HG02798 (cell line): ENCODE data around the gene EXOC4.
"Not testable (repeated sequence)": the region's sequence is repeated elsewhere in the genome, so short reads cannot be mapped to it uniquely, and the experiment has no call there.

Experiments
- ATAC-seq: cut with Tn5 transposase; IDR thresholded peaks from one replicate; pipeline ENCODE4 v1.9.1; 2021; ENCODE audit warnings: mild to moderate bottlenecking; ENCODE audit not compliant: unreplicated experiment, poor library complexity

The EXOC4 gene

GRCh38 chr7:133310232-133310862 is 57.5 kb downstream of the EXOC4 start:
- no peak for ATAC-seq

DNA sequence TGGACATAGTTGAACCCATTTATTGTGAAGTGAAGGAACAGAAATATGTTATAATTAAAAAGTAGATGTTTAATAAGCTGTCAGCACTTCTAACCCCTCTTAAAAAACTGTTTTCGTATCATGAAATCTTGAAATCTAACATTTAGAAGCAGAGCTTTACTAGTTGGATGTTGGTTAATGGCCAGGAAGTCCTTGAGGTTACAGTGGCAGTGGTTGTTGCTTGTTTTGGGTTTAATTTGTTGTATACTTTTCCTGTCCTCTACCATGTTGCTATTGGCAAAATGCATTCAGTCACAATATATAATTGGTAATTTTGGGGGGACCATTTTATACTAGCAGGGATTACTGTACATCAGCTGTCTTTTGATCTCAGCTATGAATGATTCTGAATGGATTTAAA is 60.7 kb downstream of the EXOC4 start:
- no peak for ATAC-seq

- no peak for ATAC-seq
Measured at GRCh38 chr7:133314084-133314483, 61.2 kb downstream of the EXOC4 start.

GRCh38 chr7:133315332-133316040 is 62.6 kb downstream of the EXOC4 start:
- no peak for ATAC-seq

DNA sequence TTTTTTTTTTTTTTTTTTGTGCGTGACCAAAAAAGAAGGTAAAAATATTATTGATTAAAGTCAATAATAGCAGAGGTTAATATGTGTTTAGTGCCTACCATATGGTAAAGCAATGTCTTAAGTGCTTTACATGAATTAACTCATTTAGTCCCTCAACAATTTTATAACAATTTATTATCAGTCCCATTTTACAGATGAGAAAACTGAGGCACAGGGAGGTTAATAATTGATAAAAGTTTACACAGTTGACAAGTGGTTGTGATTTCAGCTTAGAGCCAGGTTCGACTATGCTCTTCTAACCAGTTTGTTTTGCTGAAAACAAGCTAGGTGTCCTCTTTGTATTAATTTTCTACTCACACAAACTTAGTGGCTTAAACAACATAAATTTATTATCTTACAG is 67.0 kb downstream of the EXOC4 start:
- ATAC-seq: no peak

GRCh38 chr7:133320891-133321290 is 68.0 kb downstream of the EXOC4 start:
- ATAC-seq: no peak

GRCh38 chr7:133321366-133321765 is 68.5 kb downstream of the EXOC4 start:
- not testable (repeated sequence) for ATAC-seq

GRCh38 chr7:133326745-133327144 is 73.9 kb downstream of the EXOC4 start:
- not testable (repeated sequence) for ATAC-seq

DNA sequence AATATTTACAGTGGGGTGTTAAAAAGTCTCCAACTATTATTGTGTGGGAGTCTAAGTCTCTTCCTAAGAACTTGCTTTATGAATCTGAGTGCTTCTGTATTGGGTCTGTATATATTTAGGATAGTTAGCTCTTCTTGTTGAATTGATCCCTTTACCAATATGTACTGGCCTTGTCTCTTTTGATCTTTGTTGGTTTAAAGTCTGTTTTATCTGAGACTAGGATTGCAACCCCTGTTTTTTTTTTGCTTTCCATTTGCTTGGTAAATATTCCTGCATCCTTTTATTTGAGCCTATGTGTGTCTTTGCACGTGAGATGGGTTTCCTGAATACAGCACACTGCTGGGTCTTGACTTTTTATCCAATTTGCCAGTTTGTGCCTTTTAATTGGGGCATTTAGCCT is 75.1 kb downstream of the EXOC4 start:
- ATAC-seq: not testable (repeated sequence)

DNA sequence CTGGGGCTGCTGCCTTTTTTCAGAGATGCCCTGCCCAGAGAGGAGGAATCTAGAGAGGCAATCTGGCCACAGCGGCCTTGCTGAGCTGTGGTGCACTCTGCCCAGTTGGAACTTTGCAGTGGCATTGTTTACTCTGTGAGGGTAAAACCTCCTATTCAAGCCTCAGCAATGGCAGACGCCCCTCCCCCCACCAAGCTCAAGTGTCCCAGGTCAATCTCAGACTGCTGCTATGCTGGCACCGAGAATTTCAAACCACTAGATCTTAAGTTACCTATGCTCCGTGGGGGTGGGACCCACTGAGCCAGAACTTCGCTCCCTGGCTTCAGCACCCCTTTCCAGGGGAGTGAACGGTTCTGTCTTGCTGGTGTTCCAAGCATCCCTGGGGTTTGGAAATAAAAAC is 77.2 kb downstream of the EXOC4 start:
- no peak for ATAC-seq

DNA sequence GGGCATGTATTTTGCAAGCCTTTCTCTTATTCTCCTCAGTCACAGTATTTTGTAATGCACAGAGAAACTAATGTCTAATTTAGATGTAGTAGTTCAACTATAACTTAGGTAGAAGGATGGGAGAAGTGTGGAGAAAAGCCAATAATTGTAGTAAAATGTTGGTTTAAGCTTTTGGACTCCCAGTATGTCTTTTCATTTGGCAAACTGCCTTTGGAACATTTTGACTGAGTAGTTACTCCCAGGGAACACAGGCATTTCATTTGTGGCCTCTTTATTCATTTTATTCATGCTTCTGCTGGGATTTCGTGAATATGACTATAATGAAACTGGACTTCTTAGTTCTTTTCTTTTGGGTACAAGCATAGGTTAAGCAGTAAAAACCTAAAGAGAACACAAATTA is 79.0 kb downstream of the EXOC4 start:
- no peak for ATAC-seq

DNA sequence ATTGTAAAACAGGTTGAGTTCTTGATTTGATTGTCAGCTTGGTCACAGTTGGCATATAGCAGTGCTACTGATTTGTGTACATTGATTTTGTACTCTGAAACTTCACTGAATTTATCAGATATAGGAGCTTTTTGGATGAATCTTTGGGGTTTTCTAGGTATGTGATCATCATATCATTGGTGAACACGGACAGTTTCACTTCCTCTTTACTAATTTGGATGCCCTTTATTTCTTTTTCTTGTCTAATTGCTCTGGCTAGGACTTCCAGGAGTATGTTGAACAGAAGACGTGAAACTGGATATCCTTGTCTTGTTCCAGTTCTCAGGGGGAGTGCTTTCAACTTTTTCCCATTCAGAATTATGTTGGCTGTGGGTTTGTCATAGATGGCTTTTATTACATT is 86.9 kb downstream of the EXOC4 start:
- no peak for ATAC-seq

- no peak for ATAC-seq
Measured at GRCh38 chr7:133344275-133344674, 91.4 kb downstream of the EXOC4 start.

DNA sequence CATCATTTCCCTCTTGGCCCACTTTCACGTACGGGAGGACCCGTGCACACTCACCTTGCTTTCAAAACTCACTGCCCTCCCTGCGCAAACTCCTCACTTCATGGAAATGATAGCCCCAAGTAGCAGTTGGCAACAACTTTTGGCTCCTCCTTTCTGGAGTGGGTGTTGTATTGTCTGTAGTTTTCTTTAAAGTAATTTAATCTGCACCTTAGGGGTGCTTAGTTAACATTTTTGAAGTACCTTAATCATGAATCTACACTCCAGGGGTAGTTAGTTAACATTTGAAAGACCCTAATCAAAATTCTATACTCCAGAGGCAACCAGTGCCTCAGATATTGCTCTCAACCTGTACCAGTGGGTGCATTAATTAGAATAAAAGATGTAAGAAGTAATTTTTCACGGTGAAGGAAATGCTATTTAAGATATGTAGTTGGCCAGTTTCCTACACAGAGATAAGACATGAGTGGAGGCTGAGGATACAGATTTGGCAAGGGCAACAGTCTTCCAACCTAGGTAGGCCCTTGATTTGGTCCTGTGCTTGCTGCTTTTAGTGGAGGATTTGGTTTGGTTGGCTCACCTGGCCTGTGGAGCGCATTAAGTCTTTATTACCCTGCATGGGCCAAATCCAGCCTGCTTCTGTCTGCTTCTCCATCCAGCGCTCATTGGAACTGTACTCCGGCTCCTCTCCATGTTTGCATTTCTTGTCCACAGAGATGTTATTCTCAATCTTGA is 93.0 kb downstream of the EXOC4 start:
- ATAC-seq: no peak

GRCh38 chr7:133348250-133348649 is 95.4 kb downstream of the EXOC4 start:
- no peak for ATAC-seq

DNA sequence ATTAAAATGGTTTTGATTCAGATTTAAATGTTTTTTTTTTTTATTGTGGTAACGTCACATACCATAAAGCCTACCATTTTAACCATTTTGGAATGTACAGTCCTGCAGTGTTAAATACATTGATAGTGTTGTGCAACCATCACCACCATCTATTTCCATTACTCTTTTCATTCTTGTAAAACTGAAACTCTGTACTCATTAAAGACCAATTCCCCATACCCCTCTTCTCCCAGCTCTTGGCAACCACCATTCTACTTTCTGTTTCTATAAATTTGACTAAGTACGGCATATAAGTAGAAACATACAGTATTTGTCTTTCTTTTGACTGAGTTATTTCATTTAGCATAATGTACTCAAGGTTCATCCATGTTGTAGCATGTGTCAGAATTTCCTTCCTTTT is 96.2 kb downstream of the EXOC4 start:
- no peak for ATAC-seq

DNA sequence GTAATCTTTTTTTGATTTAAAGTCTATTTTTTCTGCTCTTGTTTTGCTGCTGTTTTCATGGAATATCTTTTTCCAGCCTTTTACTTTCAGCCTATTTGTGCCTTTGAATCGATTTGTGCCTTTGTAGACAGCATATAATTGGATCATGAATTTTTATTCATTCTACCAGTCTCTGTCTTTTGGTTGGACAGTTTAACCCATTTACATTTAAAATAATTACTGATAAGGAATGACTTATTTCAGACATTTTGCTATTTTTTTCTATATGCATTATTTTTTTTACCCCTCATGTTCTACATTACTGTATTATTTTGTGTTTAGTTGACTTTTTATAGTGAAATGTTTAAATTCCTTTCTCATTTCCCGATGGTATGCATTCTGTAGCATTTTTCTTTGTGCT is 99.6 kb downstream of the EXOC4 start:
- ATAC-seq: no peak

DNA sequence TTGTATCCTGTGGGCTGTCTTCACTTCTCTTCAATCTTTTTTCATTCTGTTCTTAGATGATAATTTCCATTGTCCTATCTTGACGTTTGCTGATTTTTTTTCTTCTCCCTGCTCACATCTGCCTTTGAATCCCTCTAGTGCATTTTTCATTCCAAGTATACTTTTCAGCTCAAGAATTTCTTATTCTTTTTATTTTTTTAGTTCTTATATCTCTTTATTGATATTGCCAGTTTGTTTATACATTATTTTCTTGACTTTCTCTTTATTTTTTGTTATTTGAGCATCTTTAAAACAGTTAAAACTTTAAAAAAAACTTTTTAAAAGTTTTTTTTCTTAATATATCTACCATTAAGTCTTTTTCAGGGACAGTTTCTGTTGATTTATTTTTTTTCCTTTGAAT is 100.9 kb downstream of the EXOC4 start:
- no peak for ATAC-seq

DNA sequence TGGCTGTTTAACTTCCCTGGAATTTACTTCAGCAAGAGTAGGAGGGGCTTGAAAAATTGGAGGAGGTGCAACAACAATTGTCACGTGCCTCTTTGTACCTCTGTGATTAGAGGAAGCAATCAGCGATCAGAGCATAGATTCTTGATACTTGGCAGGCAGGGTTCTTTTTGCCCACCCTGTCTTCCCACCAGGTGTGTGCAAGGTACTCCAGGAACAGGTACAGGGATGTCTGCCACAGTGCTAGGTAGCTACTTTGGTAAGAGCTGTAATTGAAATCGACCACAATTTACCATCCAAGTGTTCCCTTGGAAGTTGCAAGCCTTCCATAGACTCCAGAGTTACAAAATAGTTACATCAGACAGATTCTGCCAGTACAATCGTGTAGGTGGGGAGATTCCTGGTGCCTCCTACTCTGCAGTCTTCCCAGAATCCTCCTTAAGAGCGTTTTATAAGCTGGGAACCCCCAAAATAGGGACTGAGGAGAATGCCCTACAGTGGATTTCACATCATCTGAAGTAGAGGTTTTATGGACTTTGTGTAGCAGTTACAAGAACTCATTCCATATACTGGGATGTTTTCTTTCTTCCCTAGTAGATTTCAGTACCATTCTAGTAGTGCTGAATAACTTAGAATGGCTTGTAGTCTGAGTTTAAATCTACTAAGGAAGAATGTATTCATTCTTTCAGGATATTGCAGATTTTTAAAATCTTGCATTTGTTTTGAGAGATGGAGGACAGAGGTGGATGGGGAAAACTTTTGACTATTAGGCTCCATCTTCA is 101.9 kb downstream of the EXOC4 start:
- no peak for ATAC-seq

GRCh38 chr7:133355325-133355708 is 102.4 kb downstream of the EXOC4 start:
- ATAC-seq: no peak

DNA sequence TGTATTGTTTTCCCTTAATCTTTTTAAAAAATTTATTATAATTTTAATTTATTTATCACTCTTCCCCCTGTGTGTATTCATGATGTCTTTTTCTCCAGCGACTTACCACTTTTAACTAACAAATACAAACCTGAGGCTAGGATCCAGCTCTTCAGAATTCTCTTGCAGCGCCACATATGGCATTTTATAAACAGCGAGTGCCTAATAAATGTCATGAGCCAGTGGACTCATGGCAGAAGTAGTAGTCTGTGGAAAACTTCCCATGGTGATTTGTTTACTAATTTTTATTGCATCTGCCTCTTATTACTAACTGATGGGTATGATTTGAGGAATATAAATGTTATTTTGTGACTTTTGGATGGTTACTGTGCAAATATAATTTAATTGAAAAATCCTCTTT is 102.9 kb downstream of the EXOC4 start:
- no peak for ATAC-seq
